NCI-H2107 (cell line): ENCODE data around the gene FAM236D.
"Not testable (repeated sequence)": the region's sequence is repeated elsewhere in the genome, so short reads cannot be mapped to it uniquely, and the experiment has no call there.

ENCODE experiments used
- DNase-seq: peaks from one replicate; lab custom pipeline; 2025; lab: John Stamatoyannopoulos, UW

Gene FAM236D

GRCh38 chrX:72808110-72808509 is at the start of gene FAM236D:
TSS of gene FAM236D (minus strand) at chrX:72808210. CDS start at chrX:72808110, 100 bp downstream.
- not testable (repeated sequence) for DNase-seq

GRCh38 chrX:72837532-72837931 is 29.5 kb upstream of the FAM236D start:
- not testable (repeated sequence) for DNase-seq

GRCh38 chrX:72830701-72831100 is 22.7 kb upstream of the FAM236D start:
- DNase-seq = not testable (repeated sequence)

DNA sequence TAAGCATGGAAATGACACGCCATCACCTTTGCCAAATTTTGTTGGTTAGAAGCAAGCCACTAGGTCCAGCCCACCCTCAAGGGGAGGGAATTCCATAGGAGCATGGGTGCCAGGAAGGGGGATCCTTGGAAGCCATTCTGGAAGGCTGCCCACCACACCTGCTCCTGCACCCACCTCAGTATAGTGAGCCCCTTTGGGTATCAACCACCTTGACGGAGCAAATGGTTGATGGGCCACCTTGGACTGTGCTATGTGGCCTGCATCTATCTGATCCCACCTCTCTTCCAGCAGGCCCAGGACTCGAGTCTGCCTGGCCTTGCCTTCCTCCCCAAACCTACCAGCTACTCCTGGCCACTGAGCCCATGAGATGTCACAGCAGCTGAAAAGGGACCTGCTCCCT is 17.6 kb downstream of the FAM236D start:
- not testable (repeated sequence) for DNase-seq

GRCh38 chrX:72788142-72788541 is 19.9 kb downstream of the FAM236D start:
- not testable (repeated sequence) for DNase-seq

- not testable (repeated sequence) for DNase-seq
Observed at GRCh38 chrX:72783964-72784363, 24.0 kb downstream of the FAM236D start.

DNA sequence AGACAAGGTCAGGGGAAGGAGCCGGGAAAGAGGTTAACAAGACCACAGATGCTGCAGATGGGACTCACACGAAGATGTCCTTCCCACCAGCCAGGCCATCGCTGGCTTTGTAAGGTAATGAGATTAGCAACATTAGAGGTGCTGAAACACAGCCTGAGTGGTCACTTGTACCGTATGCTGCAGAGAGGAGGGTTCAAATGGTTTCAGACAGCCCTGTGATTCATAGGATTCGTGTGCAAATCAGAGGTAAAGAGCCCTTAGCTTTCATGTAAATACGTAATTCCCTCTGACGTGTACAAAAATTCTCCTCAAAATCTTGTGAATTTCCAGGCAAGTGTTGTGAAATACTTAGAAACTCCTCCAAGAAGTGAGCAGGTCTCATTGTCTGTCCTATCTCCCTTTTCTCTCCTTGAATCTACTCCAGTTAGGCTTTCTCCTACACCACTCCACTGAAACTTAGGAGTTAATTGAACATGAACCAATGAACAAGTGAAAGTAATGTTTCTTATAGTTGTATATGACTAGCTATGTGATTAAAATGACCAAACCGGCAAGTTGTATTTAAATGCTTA is 24.6 kb downstream of the FAM236D start:
- DNase-seq = not testable (repeated sequence)

GRCh38 chrX:72782560-72782959 is 25.4 kb downstream of the FAM236D start, which contains the start of gene FAM236B:
TSS of gene FAM236B (minus strand) at chrX:72782660. CDS start at chrX:72782560, 100 bp downstream.
- DNase-seq = not testable (repeated sequence)

- not testable (repeated sequence) for DNase-seq
Observed at GRCh38 chrX:72778146-72778545, 29.9 kb downstream of the FAM236D start.

- not testable (repeated sequence) for DNase-seq
Observed at GRCh38 chrX:72777467-72777790, 30.6 kb downstream of the FAM236D start.

DNA sequence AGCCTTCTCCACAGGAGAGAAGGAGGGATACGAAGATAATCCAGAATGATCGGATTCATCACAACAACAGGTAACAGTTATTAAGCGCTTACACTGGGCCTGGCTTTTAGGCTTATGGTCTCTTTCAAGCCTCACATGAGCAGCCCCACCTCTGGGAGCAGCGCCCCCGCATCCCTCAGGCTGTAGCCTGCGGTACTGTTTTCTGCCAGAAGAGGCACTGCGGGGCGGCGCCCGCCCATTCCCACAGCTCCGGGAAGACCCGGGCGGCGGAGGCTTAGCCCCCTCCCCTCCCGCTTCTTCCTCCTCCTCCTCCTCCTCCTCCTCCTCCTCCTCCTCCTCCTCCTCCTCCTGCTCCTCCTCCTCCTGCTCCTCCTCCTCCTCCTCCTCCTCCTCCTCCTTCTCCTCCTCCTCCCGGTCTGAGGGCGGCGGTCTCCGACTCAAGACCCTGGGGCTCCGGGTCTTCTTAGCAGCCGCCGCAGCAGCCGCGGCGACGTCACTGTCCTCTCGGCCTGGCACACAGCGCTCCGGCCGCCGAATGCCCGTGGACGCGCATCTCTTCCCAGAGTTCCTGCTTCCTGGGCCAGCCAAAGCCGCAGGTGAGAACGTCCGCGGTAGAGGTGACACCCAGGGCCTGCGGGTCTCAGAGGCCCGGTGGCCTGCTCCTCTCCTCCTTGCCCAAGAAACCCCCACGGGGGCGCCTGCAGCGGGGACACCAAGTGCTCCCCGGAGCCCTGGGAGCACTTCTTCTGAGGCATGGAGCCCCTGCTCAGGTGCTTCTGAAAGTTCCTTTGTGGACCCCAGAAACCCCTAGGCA is 31.1 kb downstream of the FAM236D start, which contains the start of gene DMRTC1B:
Gene DMRTC1B, plus strand, starts transcription at position 238 of the 814 bp plus-strand sequence. CDS start 68,246 bp downstream, outside the sequence.
- not testable (repeated sequence) for DNase-seq

DNA sequence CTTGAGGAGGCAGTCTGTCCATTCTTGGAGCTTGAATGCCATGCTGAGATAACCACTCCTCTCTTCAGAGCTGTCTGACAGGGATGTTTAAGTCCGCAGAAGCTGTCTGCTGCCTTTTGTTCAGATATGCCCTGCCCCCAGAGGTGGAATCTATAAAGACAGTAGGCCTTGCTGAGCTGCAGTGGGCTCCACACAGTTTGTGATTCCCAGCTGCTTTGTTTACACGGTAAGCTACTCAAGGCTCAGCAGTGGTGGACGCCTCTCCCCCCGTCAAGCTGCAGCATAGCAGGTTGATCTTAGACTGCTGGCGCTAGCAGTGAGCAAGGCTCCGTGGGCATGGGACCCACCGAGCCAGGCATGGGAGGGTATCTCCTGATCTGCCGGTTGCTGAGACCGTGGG is 47.6 kb downstream of the FAM236D start:
- not testable (repeated sequence) for DNase-seq
